Measurements from ENCODE around the gene TFDP1.

Gene TFDP1

DNA sequence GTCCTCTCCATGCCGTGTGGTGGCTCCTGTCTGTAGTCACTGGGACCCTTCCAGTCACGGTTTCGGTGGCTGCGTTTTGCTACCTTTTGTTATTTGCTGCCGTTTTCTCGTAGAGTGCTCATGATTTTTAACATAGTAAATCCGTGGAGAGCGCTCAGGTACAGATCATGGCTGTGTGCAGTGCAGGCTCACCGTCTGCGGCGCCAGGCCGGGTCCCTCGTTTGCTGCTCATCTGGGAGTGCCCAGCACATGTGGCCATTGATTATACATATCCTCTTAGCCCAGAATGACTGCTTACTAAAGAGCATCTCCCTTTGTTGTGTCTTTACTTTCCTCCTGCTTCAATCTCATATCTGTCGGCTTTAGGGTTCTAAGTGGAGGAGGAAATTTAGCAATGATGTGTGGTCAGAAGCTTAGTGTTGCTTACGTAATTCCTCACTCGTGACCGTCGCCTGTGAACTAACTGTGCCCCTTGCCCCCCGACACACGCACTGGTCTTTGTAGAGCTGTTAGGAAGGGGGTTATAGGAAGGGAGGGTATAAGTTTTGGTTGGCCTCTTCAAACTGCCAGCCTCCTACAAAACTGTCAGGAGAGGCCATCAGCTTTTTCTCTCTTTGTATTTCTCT, 31.8 kb downstream of the TFDP1 start:
- no peak for DNase-seq (ENCODE audit: low read depth)
- TF ChIP-seq, protein P1, sequence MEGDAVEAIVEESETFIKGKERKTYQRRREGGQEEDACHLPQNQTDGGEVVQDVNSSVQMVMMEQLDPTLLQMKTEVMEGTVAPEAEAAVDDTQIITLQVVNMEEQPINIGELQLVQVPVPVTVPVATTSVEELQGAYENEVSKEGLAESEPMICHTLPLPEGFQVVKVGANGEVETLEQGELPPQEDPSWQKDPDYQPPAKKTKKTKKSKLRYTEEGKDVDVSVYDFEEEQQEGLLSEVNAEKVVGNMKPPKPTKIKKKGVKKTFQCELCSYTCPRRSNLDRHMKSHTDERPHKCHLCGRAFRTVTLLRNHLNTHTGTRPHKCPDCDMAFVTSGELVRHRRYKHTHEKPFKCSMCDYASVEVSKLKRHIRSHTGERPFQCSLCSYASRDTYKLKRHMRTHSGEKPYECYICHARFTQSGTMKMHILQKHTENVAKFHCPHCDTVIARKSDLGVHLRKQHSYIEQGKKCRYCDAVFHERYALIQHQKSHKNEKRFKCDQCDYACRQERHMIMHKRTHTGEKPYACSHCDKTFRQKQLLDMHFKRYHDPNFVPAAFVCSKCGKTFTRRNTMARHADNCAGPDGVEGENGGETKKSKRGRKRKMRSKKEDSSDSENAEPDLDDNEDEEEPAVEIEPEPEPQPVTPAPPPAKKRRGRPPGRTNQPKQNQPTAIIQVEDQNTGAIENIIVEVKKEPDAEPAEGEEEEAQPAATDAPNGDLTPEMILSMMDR (IDR thresholded peaks at IDR 0.05; ENCODE audit: control insufficient read depth, extremely low read depth, insufficient read depth) = no peak
- H3K4me3 ChIP-seq (ENCODE audit: low read depth, low read length) = no peak overlapping the region

DNA sequence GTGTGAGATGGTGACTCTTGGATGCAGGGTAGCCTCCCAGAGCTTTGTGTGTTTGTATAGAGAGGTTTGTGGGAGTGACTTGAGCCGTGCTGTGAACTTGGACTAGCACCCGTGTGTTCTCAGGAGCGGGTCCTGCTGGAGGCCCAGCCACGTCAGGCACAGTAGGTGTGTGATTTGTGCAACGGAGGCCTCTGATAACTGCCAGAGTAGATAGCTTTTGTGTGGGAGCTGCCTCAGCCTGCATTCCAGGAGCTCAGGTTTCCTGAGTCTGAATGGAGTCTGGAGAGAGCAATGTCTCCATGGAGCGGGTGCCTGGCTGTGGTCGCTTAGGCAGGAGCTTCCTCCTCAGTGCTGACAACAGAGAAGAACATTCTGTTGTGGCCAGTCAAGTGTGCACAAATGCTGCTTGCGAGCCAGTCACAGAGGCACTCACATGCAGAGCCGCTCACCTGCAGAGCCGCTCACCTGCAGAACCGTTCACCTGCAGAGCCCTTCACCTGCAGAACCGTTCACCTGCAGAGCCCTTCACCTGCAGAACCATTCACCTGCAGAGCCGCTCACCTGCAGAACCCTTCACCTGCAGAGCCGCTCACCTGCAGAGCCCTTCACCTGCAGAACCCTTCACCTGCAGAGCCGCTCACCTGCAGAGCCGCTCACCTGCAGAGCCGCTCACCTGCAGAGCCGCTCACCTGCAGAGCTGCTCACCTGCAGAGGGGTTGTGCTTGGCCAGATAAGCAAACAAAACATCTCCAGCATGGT, 32.6 kb downstream of the TFDP1 start:
- DNase-seq (ENCODE audit: low read depth) = no peak
- H3K4me3 ChIP-seq (ENCODE audit: low read depth, low read length) = no peak overlapping the region
- TF ChIP-seq, protein P1 (IDR thresholded peaks at IDR 0.05; ENCODE audit: control insufficient read depth, extremely low read depth, insufficient read depth) = no peak

DNA sequence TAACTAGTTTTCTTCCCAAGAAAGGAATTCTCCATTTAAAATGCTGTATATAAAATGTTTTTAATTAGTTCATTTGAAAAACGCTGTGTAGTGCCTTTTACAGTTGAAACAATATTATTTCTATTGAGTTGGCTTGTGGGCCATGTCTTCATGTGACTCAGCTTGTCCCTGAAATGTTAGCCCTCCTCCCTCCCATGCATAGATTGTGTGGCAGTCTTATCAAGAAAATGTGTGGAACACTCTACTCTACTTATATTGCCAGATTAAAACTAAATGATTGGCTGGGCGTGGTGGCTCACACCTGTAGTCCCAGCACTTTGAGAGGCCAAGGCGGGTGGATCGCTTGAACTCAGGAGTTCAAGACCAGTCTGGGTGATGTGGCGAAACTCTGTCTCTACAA, 33.4 kb downstream of the TFDP1 start:
- TF ChIP-seq, protein P1 (IDR thresholded peaks at IDR 0.05; ENCODE audit: control insufficient read depth, extremely low read depth, insufficient read depth) = no peak
- H3K4me3 ChIP-seq (ENCODE audit: low read depth, low read length) = no peak overlapping the region
- no peak for DNase-seq (ENCODE audit: low read depth)

DNA sequence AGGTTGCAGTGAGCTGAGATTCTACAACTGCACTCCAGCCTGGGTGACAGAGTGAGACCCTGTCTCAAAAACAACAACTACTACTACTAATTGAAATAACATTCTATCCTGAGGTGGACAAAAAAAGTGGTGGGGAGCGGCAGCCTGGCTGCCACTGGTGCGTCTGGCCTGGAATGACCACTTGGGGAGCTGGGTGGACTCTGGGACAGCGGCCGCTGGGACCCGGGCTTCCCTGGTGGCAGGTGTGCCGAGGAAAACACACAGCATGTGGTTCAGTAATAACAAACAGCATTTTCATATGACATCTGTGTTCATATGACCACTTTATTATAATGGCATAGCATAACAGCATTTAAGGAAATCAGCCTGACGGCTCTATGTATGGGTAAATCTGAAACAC, 33.9 kb downstream of the TFDP1 start:
- no peak for DNase-seq (ENCODE audit: low read depth)
- TF ChIP-seq, protein P1 (IDR thresholded peaks at IDR 0.05; ENCODE audit: control insufficient read depth, extremely low read depth, insufficient read depth) = no peak
- no peak overlapping the region for H3K4me3 ChIP-seq (ENCODE audit: low read depth, low read length)

DNA sequence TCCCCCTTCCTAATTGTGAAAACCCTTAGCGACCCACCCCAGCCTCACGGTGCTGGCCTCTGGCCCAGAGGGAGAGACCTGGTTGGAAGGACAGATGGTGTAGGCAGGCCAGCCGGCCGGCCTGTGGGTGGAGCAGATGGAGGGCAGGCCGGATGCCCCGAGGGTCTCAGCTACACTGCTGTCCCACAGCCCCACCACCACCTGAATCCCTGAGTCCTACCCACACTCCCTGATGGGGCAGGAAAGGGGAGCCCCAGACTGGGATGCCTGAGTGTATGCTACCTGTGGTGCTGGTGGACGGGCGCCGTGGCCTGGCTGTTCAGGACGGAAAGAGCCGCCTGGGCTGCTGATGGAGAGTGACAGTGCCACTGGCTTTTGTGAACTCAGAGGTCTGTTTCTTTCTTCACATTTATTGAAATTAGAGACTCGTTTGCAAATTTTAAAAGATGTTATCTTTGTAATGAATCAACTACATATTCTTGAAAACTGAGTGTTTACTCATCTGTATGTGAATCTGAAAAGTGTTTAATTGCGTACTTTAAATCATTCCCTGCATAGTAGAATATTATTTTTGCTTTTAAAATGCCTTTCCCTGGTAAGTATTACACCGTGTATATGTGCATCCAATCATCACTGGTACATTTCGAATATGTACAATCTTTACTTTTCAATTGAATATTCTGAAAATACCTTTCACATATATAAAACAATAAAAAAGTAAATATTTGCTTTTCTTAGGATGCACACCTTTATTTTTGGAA, 35.7 kb downstream of the TFDP1 start:
- DNase-seq (ENCODE audit: low read depth) = no peak
- no peak overlapping the region for H3K4me3 ChIP-seq (ENCODE audit: low read depth, low read length)
- TF ChIP-seq, protein P1 (IDR thresholded peaks at IDR 0.05; ENCODE audit: control insufficient read depth, extremely low read depth, insufficient read depth) = no peak

DNA sequence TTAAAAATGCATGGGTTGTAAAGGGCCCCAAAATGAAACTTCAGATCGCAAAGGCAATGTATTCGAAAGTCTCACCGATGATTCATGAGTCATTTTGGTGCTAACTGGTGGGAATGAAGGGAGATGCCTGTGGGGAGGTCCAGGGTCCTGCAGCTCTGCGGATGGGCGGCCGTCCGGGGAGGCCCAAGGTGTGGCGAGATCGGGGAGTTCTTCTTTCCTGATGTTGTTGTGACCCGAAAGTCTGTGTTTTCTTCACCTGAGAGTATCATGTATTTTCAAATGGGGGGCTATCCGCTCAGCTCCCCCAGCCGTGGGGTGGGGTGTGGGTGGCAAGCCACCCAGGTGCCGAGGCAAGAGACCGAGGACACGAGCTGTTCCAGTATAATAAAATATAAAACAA, 36.5 kb downstream of the TFDP1 start:
- no peak for DNase-seq (ENCODE audit: low read depth)
- TF ChIP-seq, protein P1 (IDR thresholded peaks at IDR 0.05; ENCODE audit: control insufficient read depth, extremely low read depth, insufficient read depth) = no peak
- no peak overlapping the region for H3K4me3 ChIP-seq (ENCODE audit: low read depth, low read length)

Measured in LNCaP clone FGC (cell line).